SU-DHL-6 (cell line): Measurements from ENCODE around the gene PTPRC.

Experiments
- H2AFZ ChIP-seq: fragments of 200-600 bp; sonication (generic); 2 replicates; pipeline ENCODE4 v1.6.1; 2014; ENCODE audit warnings: low read depth, mild to moderate bottlenecking, moderate library complexity, mixed read lengths, antibody characterized with exemption, low read length; ENCODE audit not compliant: severe bottlenecking
- H3F3A ChIP-seq: fragments of 200-600 bp; shearing (Covaris generic); 2 replicates; pipeline ENCODE4 v1.6.0; 2016; ENCODE audit warnings: antibody characterized with exemption, mild to moderate bottlenecking; ENCODE audit not compliant: insufficient read depth
- H3K27ac ChIP-seq: fragments of 200-600 bp; sonication (generic); 2 replicates; pipeline ENCODE4 v1.5.1; 2016; ENCODE audit warnings: low read depth, mild to moderate bottlenecking, low read length, moderate library complexity, mixed read lengths
- H3K27me3 ChIP-seq: fragments of 200-600 bp; sonication (generic), shearing (Covaris generic); 2 replicates; pipeline ENCODE4 v1.6.0; 2014; ENCODE audit warnings: mild to moderate bottlenecking, low read length
- H3K36me3 ChIP-seq: fragments of 200-600 bp; sonication (generic); 2 replicates; pipeline ENCODE4 v1.6.1; 2014; ENCODE audit warnings: mild to moderate bottlenecking, low read length, mixed read lengths
- H3K4me2 ChIP-seq: fragments of 300-600, 200-600 bp; shearing (Covaris generic), sonication (generic); 2 replicates; pipeline ENCODE4 v1.6.0; 2014; ENCODE audit warnings: low read length, low read depth, mild to moderate bottlenecking; ENCODE audit not compliant: poor library complexity, severe bottlenecking
- H3K4me3 ChIP-seq: fragments of 200-600 bp; sonication (generic); 2 replicates; pipeline ENCODE4 v1.5.1; 2014; ENCODE audit warnings: antibody characterized with exemption, low read length, mild to moderate bottlenecking, mixed read lengths; ENCODE audit not compliant: insufficient read depth, poor library complexity, severe bottlenecking
- H3K79me2 ChIP-seq: fragments of 200-600 bp; sonication (generic); 2 replicates; pipeline ENCODE4 v1.6.1; 2014; ENCODE audit warnings: mild to moderate bottlenecking, low read length, moderate library complexity; ENCODE audit not compliant: insufficient read depth
- H3K9ac ChIP-seq: fragments of 200-600 bp; sonication (generic); 2 replicates; pipeline ENCODE4 v1.7.0; 2014; ENCODE audit warnings: mild to moderate bottlenecking, low read length
- H3K9me2 ChIP-seq: fragments of 200-600 bp; sonication (generic); replicated peaks from 2 replicates; pipeline ENCODE4 v1.6.1; 2014; ENCODE audit warnings: low read length; ENCODE audit not compliant: insufficient read depth
- H3K9me3 ChIP-seq: fragments of 200-600 bp; sonication (generic); 2 replicates; pipeline ENCODE4 v1.6.1; 2014; ENCODE audit warnings: low read length, mixed read lengths; ENCODE audit not compliant: insufficient read depth
- H4K20me1 ChIP-seq: fragments of 200-600 bp; sonication (generic); 2 replicates; pipeline ENCODE4 v1.6.1; 2014; ENCODE audit warnings: low read depth, mild to moderate bottlenecking, antibody characterized with exemption, low read length, moderate library complexity, mixed read lengths
- CTCF ChIP-seq: fragments of 200-600 bp; sonication (generic); IDR thresholded peaks from one replicate; pipeline ENCODE4 v1.5.1; 2017; ENCODE audit warnings: antibody characterized with exemption, mild to moderate bottlenecking, low read length, moderate library complexity; ENCODE audit not compliant: insufficient read depth, poor library complexity, severe bottlenecking
- EZH2phosphoT487 ChIP-seq: fragments of 200-600 bp; sonication (generic), shearing (Covaris generic); conservative IDR thresholded peaks from 2 replicates; pipeline ENCODE4 v1.6.1; 2018; ENCODE audit warnings: mild to moderate bottlenecking, antibody characterized with exemption, low read length, moderate library complexity, mixed read lengths

The PTPRC gene

GRCh38 chr1:198637916-198638437 lies 863 bp upstream of the PTPRC start:
- Histone ChIP-seq H3K27ac (peak overlapping the region; percentile 100), H3K27me3 (no peaks in the 10 kb centered on the region), H3K9me3 (no peaks in the 10 kb centered on the region), H3K79me2 (peaks cover 94% of the 10 kb centered on the region), H4K20me1 (no peaks in the 10 kb centered on the region), H3K4me3 (peak overlapping the region; percentile 94), H3K4me2 (peak overlapping the region; percentile 99), H3F3A (peaks cover 80% of the 10 kb centered on the region), H3K36me3 (peaks cover 27% of the 10 kb centered on the region), H2AFZ (peak overlapping the region; percentile 2), H3K9ac (peak overlapping the region; percentile 70), H3K9me2 (no peaks in the 10 kb centered on the region)
- TF ChIP-seq CTCF (no peak), EZH2phosphoT487 (no peak)

DNA sequence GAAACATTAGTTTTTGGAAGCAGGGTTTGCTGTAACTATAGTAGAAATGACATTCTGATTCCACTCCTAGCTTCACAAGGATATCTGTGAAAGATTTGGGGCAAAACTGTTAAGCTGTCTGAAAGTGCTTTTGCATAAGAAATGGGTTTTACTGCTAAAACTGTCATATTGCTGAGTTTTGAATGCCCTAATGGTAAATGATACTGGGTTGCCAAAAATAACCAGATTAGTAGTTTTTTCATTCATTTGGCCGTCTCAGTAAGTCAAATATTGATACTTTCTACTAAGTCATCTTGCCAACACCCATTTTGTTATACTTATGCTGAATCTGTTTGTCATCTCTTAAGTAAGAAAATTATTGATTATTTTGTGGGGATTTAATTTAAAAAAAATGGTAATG lies 399 bp upstream of the PTPRC start:
- Histone ChIP-seq H4K20me1 (no peaks in the 10 kb centered on the region), H3K27me3 (no peaks in the 10 kb centered on the region), H3F3A (peaks cover 80% of the 10 kb centered on the region), H3K4me2 (peak overlapping the region; percentile 99), H3K27ac (peak overlapping the region; percentile 100), H3K9me2 (no peaks in the 10 kb centered on the region), H3K9ac (peak overlapping the region; percentile 70), H3K79me2 (peaks cover 94% of the 10 kb centered on the region), H2AFZ (peak overlapping the region; percentile 2), H3K4me3 (peak overlapping the region; percentile 94), H3K9me3 (no peaks in the 10 kb centered on the region), H3K36me3 (peaks cover 32% of the 10 kb centered on the region)
- TF ChIP-seq CTCF (no peak), EZH2phosphoT487 (no peak)

DNA sequence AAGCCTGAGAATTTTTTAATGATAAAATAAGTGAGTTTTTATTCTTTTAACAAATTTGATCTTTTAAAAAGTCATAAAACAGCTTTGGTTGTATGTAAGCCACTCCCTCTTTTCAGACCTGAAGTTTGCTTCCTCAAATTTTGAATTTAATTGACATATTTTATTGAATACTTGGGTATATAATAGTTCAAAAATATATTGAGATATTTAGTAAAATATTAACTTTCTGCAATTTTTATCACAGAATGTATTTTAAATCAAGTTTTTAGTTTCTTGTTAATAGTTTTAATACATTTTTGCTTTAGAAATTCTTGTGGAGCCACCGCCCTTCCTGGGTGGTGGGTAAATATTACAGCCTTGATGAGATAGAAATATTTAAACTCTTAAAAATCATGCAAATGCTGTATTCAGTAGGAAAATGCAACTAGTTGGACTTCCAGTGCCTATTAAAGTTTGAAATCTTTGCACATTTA lies 867 bp downstream of the PTPRC start:
- Histone ChIP-seq H3K4me3 (peak overlapping the region; percentile 94), H3K36me3 (peaks cover 42% of the 10 kb centered on the region), H3K27me3 (no peaks in the 10 kb centered on the region), H4K20me1 (no peaks in the 10 kb centered on the region), H3K79me2 (peaks cover 94% of the 10 kb centered on the region), H3K4me2 (peak overlapping the region; percentile 99), H3K9me2 (no peaks in the 10 kb centered on the region), H3K9ac (peak overlapping the region; percentile 70), H2AFZ (no peak overlapping the region), H3K27ac (peak overlapping the region; percentile 100), H3K9me3 (no peaks in the 10 kb centered on the region), H3F3A (peaks cover 69% of the 10 kb centered on the region)
- TF ChIP-seq CTCF = no peak
- no peak for TF ChIP-seq EZH2phosphoT487
